GM18951 (cell line): ENCODE measurements around the gene HMGCS1.

ENCODE experiments used
- POLR2A ChIP-seq: IDR thresholded peaks from 4 replicates; pipeline ENCODE4 v1.6.1; 2011; ENCODE audit warnings: mild to moderate bottlenecking; ENCODE audit not compliant: insufficient read length, insufficient read depth; ENCODE audit errors: extremely low read depth
- in situ Hi-C: fragments of 300-500 bp; cut with MboI; formaldehyde crosslinking; loops from one replicate; pipeline ENCODE4 v1.12.0; 2022; ENCODE audit warnings: low sequenced_read_pairs, mixed read lengths, inconsistent platforms; ENCODE audit not compliant: unreplicated experiment

The HMGCS1 gene

GRCh38 chr5:43313035-43313853 is at the start of gene HMGCS1:
HMGCS1 (minus strand) TSS chr5:43313412; CDS start chr5:43298965, 14,447 bp downstream.
- in situ Hi-C loops, result no loop called here
- peak; percentile 97 for TF ChIP-seq POLR2A

DNA sequence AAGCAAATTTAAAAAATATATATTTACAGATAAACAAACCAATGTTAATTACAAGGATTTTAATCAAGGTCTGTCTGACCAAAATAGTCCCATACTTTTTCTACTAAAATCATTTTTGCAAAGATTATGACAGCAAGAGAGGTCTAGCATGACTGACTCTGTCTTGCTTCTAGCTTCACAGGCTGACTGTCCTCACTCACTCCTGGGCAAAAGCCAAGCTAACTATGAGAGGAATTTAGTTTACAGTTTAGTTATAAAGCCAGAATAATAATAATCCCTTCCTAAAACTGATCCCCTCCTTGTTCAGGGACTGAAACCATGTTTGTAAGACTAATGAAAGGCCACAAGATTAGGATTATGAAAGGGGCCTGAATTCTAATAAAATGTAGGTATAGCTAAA is 45.5 kb upstream of the HMGCS1 start:
- TF ChIP-seq POLR2A, result no peak
- in situ Hi-C loops, result no loop called here

DNA sequence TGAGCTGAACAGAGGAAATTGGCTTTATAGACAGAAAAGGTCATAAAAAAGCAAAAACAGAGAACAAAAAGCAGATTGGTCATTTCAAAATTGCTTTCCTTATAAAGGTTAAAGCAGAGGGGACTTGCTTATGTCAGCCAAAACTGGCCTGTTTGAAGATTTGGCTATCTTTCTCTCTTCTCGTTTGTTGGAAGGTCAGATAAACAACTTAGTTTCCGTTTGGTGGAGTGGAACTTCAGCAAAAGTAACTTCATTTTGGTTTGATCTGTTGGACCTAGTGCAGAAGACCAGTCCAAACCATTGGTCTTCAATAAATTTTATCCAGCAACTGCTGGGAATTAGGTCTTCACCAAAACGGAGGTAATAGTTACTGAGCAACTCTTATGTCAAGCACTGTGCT is 45.1 kb upstream of the HMGCS1 start:
- in situ Hi-C loops, result no loop called here

DNA sequence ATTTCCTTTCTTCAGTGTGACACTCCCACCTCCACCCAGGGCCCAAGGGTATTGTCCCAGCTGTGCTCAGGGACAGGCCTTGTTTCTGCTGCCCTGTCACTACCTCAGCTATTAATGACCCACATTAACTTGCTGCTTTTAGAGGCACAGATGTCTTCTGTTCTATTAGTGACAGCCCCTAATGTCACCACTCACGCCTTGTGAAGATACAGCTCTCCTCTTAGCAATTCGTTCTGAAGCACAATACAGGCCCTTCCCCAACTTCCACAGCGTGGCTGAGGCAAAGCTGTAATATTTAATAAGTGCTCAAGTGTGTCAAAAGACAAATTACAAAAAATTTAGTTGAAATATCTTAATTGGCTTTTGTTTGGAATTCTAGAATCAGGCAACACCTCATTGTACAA is 44.7 kb upstream of the HMGCS1 start:
- in situ Hi-C loops, result no loop called here
- no peak for TF ChIP-seq POLR2A

More for the DNA sequence above, 45.1 kb upstream of the HMGCS1 start:
- TF ChIP-seq POLR2A, result no peak

DNA sequence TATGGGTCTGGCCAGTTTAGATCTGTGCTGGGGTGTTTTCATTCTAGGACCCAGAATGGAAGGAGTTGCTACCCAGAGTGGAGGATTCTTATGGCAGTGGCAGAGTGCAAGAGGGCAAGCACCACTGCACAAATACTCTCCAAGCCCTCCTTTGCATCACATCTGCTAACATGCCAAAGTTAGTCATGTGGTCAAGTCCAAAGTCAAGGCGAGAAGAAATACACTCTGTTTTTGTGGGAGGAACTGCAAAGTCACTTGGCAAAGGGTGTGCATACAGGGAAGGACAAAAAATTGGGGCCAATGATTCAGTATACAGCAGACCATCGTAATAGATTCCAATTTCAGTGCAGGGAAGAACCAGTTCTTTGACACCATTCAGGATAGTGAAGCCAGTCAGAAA is 43.9 kb upstream of the HMGCS1 start:
- in situ Hi-C loops, result no loop called here
- no peak for TF ChIP-seq POLR2A

GRCh38 chr5:43354774-43355173 is 41.6 kb upstream of the HMGCS1 start:
- in situ Hi-C loops, result no loop called here
- no peak for TF ChIP-seq POLR2A

DNA sequence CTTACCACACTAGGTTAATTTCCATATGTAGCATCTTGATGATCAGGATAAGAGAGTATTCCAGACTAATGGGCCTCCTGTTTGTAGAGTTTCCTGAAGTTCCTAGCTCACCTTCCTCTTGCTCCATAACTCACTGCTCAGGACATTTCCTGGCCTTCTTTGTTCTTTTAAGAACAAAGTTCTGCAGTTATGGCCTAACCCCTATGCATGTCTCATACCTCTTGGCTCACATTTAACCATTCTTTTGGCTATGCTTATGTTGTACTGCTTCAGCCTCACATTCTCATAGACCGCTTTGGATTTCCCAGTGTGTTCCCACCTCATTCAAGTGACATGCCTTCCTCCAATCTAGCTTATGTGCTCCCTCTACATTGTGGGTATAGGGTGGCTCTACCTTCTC is 40.5 kb upstream of the HMGCS1 start:
- in situ Hi-C loops, result no loop called here
- no peak for TF ChIP-seq POLR2A

- TF ChIP-seq POLR2A, result no peak
- in situ Hi-C loops, result no loop called here
These were observed 39.7 kb upstream of the HMGCS1 start for GRCh38 chr5:43352915-43353314.

GRCh38 chr5:43352131-43352530 is 38.9 kb upstream of the HMGCS1 start:
- TF ChIP-seq POLR2A, result no peak
- in situ Hi-C loops, result no loop called here

DNA sequence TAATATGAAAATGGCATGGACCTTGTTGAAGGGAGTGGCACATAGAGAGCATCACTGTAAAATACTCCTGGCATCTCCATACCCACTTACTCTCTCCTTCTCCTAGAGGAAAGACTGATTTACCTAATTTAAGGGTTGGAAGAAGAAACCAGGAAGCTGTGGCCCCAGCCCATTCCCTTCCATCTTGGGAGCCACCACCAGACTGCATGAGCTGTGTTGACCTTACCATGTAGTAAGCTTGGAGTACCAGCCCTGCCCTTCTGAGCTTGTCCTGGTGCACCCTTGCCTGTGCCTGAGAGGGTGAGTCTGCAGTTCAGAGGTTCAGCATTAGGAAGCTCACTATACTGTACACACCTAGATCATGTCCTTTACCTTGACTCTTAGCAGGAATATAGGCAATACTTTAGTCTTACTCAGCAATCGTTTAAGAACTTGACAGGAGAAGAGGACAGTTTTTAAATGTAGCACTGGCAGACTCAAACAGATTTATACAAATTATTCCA is 35.7 kb upstream of the HMGCS1 start:
- in situ Hi-C loops, result no loop called here
- no peak for TF ChIP-seq POLR2A

GRCh38 chr5:43348207-43348606 is 35.0 kb upstream of the HMGCS1 start:
- in situ Hi-C loops, result no loop called here
- TF ChIP-seq POLR2A, result no peak

DNA sequence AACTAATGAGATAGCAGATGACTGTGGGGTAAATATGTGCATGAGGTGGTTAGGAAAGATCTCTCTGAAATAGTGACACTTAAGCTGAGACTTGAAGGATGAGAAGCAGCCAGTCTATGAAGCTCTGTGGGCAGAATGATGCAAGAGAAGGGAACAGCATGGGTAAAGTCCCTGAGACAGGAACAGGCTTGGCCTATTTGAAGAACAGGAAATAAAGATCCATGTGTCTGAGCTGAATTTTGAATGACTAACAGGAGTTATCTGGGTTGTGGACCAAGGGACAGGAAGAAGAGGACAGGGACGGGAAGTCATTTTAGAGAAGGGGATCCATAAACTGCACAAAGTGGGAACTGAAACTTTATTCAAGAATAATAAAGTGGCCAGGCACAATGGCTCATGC is 25.6 kb upstream of the HMGCS1 start:
- in situ Hi-C loops, result no loop called here

GRCh38 chr5:43336159-43336558 is 22.9 kb upstream of the HMGCS1 start:
- TF ChIP-seq POLR2A, result no peak
- in situ Hi-C loops, result no loop called here

More for the DNA sequence above, 25.6 kb upstream of the HMGCS1 start:
- TF ChIP-seq POLR2A, result no peak

DNA sequence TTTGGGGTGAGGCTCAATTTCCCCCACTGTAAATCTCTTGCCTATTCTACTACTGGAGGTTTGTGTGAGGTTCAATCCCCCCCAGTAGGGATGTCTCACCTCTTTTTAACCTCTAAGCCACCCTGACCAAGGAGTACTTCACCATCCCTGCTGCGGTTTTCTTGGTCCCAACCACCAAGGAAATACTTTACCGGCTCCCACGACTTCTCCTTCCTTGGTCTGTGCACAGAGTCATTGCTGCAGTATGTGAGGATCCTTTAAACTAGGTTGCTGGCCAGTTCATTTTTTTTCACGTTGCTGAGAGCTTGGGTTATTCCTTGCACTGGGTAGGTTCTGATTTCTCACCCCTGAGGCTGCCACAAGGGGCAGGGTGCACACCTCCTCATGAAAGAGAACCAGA is 22.5 kb upstream of the HMGCS1 start:
- in situ Hi-C loops, result no loop called here
- TF ChIP-seq POLR2A, result no peak
